HL-60 (cell line): Measurements from ENCODE around the gene SMTNL1.

Experiments
- DNase-seq, 2 experiments: peaks; one replicate each; pipeline ENCODE4 v3.0.0-alpha.2; 2010 to 2020; ENCODE audit warnings: low read depth in 1 of 2, low spot score in 1 of 2
- H3K27ac ChIP-seq: fragments of 250-450 bp; sonication (Bioruptor Pico); replicated peaks from 2 replicates; pipeline ENCODE4 v1.5.1; 2020; ENCODE audit warnings: mild to moderate bottlenecking, moderate library complexity
- H3K27me3 ChIP-seq: fragments of 250-450 bp; sonication (Bioruptor Pico); 2 replicates; pipeline ENCODE4 v1.5.1; 2021; ENCODE audit warnings: mild to moderate bottlenecking, moderate library complexity; ENCODE audit not compliant: insufficient read depth, poor library complexity, severe bottlenecking
- H3K4me3 ChIP-seq: replicated peaks from 2 replicates; pipeline ENCODE4 v1.5.1; 2011; ENCODE audit warnings: mild to moderate bottlenecking, control low read depth, low read length; ENCODE audit not compliant: insufficient read depth
- CTCF ChIP-seq: IDR thresholded peaks from one replicate; pipeline ENCODE4 v1.5.1; 2011; ENCODE audit warnings: low read length, control low read depth, inconsistent platforms; ENCODE audit not compliant: insufficient read depth
- GABPA ChIP-seq: IDR thresholded peaks from 2 replicates; pipeline ENCODE4 v1.6.1; 2012; ENCODE audit warnings: low read depth
- POLR2AphosphoS5 ChIP-seq: IDR thresholded peaks from 2 replicates; pipeline ENCODE4 v1.6.1; 2012; ENCODE audit warnings: low read depth
- REST ChIP-seq: IDR thresholded peaks from 2 replicates; pipeline ENCODE4 v1.6.1; 2012; ENCODE audit warnings: low read depth; ENCODE audit not compliant: insufficient replicate concordance
- SPI1 ChIP-seq: IDR thresholded peaks from 2 replicates; pipeline ENCODE4 v1.6.1; 2012; ENCODE audit warnings: low read depth, mild to moderate bottlenecking, borderline replicate concordance
- long read RNA-seq: library from polyadenylated mRNA; unstranded; transcript quantifications from one replicate; pipeline ENCODE4 v2.0.0, GENCODE V29; 2020

SMTNL1 gene, protein sequence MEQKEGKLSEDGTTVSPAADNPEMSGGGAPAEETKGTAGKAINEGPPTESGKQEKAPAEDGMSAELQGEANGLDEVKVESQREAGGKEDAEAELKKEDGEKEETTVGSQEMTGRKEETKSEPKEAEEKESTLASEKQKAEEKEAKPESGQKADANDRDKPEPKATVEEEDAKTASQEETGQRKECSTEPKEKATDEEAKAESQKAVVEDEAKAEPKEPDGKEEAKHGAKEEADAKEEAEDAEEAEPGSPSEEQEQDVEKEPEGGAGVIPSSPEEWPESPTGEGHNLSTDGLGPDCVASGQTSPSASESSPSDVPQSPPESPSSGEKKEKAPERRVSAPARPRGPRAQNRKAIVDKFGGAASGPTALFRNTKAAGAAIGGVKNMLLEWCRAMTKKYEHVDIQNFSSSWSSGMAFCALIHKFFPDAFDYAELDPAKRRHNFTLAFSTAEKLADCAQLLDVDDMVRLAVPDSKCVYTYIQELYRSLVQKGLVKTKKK
- long read RNA-seq = 0 reads

DNA sequence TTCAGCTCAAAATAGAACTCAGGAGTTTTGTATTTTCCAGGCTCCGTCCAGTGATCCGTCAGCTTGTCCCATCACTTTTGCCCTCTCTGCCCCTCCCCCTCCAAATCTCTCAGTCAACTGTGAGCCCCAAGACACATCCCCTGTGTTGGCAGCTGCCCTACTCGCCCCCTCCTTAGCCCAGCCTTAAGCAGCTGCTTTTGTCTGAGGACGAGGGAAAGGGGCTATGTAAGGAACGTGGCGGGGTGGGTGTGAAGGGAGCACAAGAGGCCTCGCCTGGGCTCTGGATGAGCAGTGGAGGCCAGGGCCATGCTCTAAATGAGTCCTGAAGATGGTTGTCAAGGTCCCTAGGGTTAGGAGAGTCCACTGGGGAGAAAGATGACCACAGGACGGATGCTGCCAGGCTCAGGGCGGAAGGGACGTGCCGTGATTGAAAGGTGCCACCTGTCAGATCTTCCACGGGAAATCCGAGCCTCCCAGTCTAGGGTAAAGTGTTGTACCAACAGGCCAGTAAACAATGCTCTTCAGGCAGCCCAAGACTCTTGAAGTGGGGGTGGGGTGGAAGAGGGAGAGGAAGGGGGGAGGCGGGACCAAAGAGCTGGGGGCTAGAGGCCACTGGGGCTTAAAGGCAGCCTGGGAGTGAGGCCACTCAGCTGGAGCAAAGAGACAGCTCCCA lies at the start of gene SMTNL1:
SMTNL1 (plus strand) TSS at position 649 of the 673 bp plus-strand sequence. CDS start 5,048 bp downstream, outside the sequence.
- Histone ChIP-seq H3K27me3 (no peaks in the 10 kb centered on the region), H3K4me3 (no peak within 1 kb of the TSS), H3K27ac (no peak within 1 kb of the TSS)
- DNase-seq = no peak
- no peak for TF ChIP-seq GABPA

GRCh38 chr11:57487920-57488659 lies 49.3 kb upstream of the SMTNL1 start:
- Histone ChIP-seq H3K4me3 (no peak overlapping the region), H3K27ac (peak overlapping the region; percentile 86), H3K27me3 (no peaks in the 10 kb centered on the region)
- no peak for TF ChIP-seq SPI1
- DNase-seq = no peak

DNA sequence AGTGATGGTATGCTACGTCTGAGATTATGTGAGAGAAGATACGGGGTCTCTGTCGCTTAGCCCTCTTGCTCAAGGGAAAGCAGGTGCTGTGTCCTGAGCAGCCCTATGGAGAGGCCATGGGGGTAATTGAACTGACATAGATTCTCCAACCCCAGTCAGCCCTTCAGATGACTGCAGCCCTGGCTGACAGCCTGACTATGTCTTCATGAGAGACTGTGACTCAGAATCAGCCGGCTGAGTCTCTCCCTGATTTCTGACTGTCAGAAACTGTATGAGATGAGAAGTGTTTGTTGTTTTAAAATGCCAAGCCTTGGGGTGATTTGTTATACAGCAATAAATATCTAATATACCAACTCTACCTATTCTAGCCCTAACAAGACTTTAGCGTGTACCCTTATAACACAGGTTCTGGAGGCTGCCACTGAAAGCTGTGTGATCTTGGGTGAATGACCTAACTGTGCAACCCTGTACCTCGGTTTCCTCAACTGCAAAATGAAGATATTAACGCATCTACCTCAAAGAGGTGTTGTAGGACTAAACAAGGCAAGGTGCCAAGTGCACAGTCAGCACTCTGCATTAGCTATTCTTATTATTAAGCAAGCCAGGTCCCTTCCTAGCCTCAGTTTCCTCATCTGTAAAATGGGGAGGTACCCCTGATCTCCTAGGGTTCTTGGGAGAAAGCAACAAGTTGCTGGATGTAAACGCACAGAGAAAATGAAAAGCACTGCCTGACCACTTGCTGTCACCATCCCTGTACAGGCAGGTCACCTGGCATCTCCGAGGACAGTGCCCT lies 46.7 kb upstream of the SMTNL1 start:
- TF ChIP-seq REST (no peak), GABPA (no peak), POLR2AphosphoS5 (0 out of 2 replicates have a peak, but pooled peaks have one; percentile 33)
- 0 out of 2 replicates have a peak overlapping the region, but pooled peaks have one; percentile 14 for H3K27ac ChIP-seq
- no peaks in the 10 kb centered on the region for H3K27me3 ChIP-seq
- DNase-seq = no peak
- H3K4me3 ChIP-seq = no peak overlapping the region

GRCh38 chr11:57491371-57492061 lies 45.9 kb upstream of the SMTNL1 start:
- Histone ChIP-seq H3K27me3 (no peaks in the 10 kb centered on the region), H3K27ac (peak overlapping the region; percentile 28; the same call in 1 of the 2 replicates), H3K4me3 (no peak overlapping the region)
- TF ChIP-seq GABPA (no peak), REST (no peak), CTCF (peak; percentile 61), POLR2AphosphoS5 (peak; percentile 62), SPI1 (no peak)
- DNase-seq = peak in 1 of 2 experiments; percentile 57
